Measurements from ENCODE around the gene PDE10A.

The PDE10A gene

DNA sequence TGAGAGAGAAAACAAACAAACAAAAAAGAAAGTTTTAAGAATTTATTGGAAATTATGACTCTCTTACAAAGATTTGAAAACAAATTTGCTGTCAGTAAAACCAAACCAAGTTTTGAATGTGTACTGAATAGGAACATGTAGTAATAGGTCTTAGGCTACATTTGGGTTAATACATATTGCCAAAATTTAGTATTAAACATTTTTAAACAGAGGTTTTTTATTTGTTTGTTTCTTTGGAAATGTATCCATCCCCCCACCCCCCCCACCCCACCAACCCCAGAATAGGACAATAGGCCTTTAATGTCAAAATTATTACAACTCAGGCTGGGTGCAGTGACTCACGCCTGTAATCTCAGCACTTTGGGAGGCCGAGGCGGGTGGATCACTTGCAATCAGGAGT is 356.1 kb downstream of the PDE10A start:
- no peak overlapping the region for H3K23ac ChIP-seq (ENCODE audit: low read length in 2 of 2)
- H3K36me3 ChIP-seq (ENCODE audit: control insufficient read depth in 1 of 2, insufficient read depth in 2 of 2, low read depth in 1 of 2, low read length in 2 of 2): no peaks in the 10 kb centered on the region
- H3K27me3 ChIP-seq (ENCODE audit: control insufficient read depth in 1 of 2, insufficient read depth in 1 of 2, low read length in 2 of 2): peaks cover 6 to 7% of the 10 kb centered on the region in 2 experiments

GRCh38 chr6:165301372-165302246 is 361.4 kb downstream of the PDE10A start:
- Histone ChIP-seq H3K23ac (ENCODE audit: low read length in 2 of 2) (no peak overlapping the region), H3K27me3 (ENCODE audit: control insufficient read depth in 1 of 2, insufficient read depth in 1 of 2, low read length in 2 of 2) (no peaks in the 10 kb centered on the region), H3K9ac (ENCODE audit: low read length) (no peak overlapping the region), H2BK15ac (ENCODE audit: low read depth, poor library complexity, severe bottlenecking) (no peak overlapping the region), H2BK120ac (ENCODE audit: low read depth, low read length) (no peak overlapping the region), H2BK5ac (ENCODE audit: low read depth, low read length, poor library complexity, severe bottlenecking) (no peak overlapping the region), H2AK5ac (ENCODE audit: low read length, severe bottlenecking) (no peak overlapping the region), H2AFZ (ENCODE audit: low read depth, low read length) (no peak overlapping the region), H2BK12ac (ENCODE audit: low read length in 2 of 2) (no peak overlapping the region), H3K36me3 (ENCODE audit: control insufficient read depth in 1 of 2, insufficient read depth in 2 of 2, low read depth in 1 of 2, low read length in 2 of 2) (no peaks in the 10 kb centered on the region), H3K14ac (ENCODE audit: low read length in 2 of 2) (no peak overlapping the region), H3K4me1 (ENCODE audit: control insufficient read depth, insufficient read depth, low read depth, low read length) (no peaks in the 10 kb centered on the region), H3K4me2 (ENCODE audit: low read length, poor library complexity, severe bottlenecking) (no peak overlapping the region), H4K91ac (ENCODE audit: low read length) (no peak overlapping the region), H3K9me3 (ENCODE audit: control insufficient read depth, low read length) (peaks cover 4% of the 10 kb centered on the region), H3K79me1 (replicated peaks; ENCODE audit: low read length, poor library complexity, severe bottlenecking) (no peaks in the 10 kb centered on the region), H3K18ac (ENCODE audit: low read depth in 1 of 2, low read length in 2 of 2) (no peak overlapping the region), H4K8ac (ENCODE audit: low read length) (no peak overlapping the region), H3K4me3 (ENCODE audit: insufficient read depth in 1 of 2, low read depth in 1 of 2, low read length in 2 of 2) (no peak overlapping the region), H3K27ac (ENCODE audit: low read length, poor library complexity, severe bottlenecking) (no peak overlapping the region), H3K4ac (ENCODE audit: low read depth in 1 of 2, low read length in 2 of 2) (no peak overlapping the region)
- no peak for DNase-seq
- WGBS: 94% methylated on average over 34 of the region's 38 CpGs

More for the DNA sequence above, 356.1 kb downstream of the PDE10A start:
- H3K14ac ChIP-seq (ENCODE audit: low read length in 2 of 2): no peak overlapping the region
- no peaks in the 10 kb centered on the region for H3K79me1 ChIP-seq (replicated peaks; ENCODE audit: low read length, poor library complexity, severe bottlenecking)
- H2BK5ac ChIP-seq (ENCODE audit: low read depth, low read length, poor library complexity, severe bottlenecking): no peak overlapping the region
- H2BK120ac ChIP-seq (ENCODE audit: low read depth, low read length): no peak overlapping the region
- H3K27ac ChIP-seq (ENCODE audit: low read length, poor library complexity, severe bottlenecking): no peak overlapping the region
- no peak overlapping the region for H2AFZ ChIP-seq (ENCODE audit: low read depth, low read length)
- no peak overlapping the region for H2BK12ac ChIP-seq (ENCODE audit: low read length in 2 of 2)
- H4K91ac ChIP-seq (ENCODE audit: low read length): no peak overlapping the region
- H3K4ac ChIP-seq (ENCODE audit: low read depth in 1 of 2, low read length in 2 of 2): no peak overlapping the region
- no peak for DNase-seq
- no peaks in the 10 kb centered on the region for H3K4me1 ChIP-seq (ENCODE audit: control insufficient read depth, insufficient read depth, low read depth, low read length)
- H4K8ac ChIP-seq (ENCODE audit: low read length): no peak overlapping the region
- 87% methylated on average over 3 of the region's 3 CpGs for WGBS
- no peak overlapping the region for H3K18ac ChIP-seq (ENCODE audit: low read depth in 1 of 2, low read length in 2 of 2)
- H3K9ac ChIP-seq (ENCODE audit: low read length): no peak overlapping the region
- H3K4me2 ChIP-seq (ENCODE audit: low read length, poor library complexity, severe bottlenecking): no peak overlapping the region
- peaks cover 4% of the 10 kb centered on the region for H3K9me3 ChIP-seq (ENCODE audit: control insufficient read depth, low read length)
- no peak overlapping the region for H3K4me3 ChIP-seq (ENCODE audit: insufficient read depth in 1 of 2, low read depth in 1 of 2, low read length in 2 of 2)
- no peak overlapping the region for H2AK5ac ChIP-seq (ENCODE audit: low read length, severe bottlenecking)
- H2BK15ac ChIP-seq (ENCODE audit: low read depth, poor library complexity, severe bottlenecking): no peak overlapping the region

DNA sequence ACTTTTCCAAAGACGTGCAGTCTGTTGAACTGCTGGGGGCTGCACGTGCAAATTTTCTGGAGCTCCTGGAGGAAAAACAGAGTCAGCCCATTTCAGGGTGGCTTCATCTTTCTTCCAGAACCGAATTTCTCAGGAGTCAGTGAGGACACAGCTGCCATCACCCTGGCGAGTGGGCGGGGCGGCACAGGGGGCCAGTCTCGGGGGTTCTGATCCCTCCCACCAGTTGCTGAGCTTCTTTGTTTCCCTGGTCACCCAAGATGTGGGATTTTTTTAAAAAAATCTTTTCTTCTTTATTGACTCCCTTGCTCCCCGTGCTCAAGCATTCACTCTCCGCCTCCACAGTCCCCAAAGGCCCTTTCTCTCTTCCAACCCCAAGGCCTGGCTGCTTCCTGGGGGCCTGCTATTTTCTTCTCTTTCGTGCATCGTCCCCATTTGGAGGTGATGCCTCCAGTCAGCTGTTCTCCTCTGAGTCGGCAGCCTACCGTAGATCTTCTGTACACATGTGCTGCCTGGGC is 362.6 kb downstream of the PDE10A start:
- Histone ChIP-seq H2BK5ac (ENCODE audit: low read depth, low read length, poor library complexity, severe bottlenecking) (no peak overlapping the region), H3K9me3 (ENCODE audit: control insufficient read depth, low read length) (peaks cover 4% of the 10 kb centered on the region), H2BK12ac (ENCODE audit: low read length in 2 of 2) (no peak overlapping the region), H3K27me3 (ENCODE audit: control insufficient read depth in 1 of 2, insufficient read depth in 1 of 2, low read length in 2 of 2) (no peaks in the 10 kb centered on the region), H2AK5ac (ENCODE audit: low read length, severe bottlenecking) (no peak overlapping the region), H3K9ac (ENCODE audit: low read length) (no peak overlapping the region), H3K27ac (ENCODE audit: low read length, poor library complexity, severe bottlenecking) (no peak overlapping the region), H2BK120ac (ENCODE audit: low read depth, low read length) (no peak overlapping the region), H3K36me3 (ENCODE audit: control insufficient read depth in 1 of 2, insufficient read depth in 2 of 2, low read depth in 1 of 2, low read length in 2 of 2) (no peaks in the 10 kb centered on the region), H3K4me2 (ENCODE audit: low read length, poor library complexity, severe bottlenecking) (no peak overlapping the region), H3K18ac (ENCODE audit: low read depth in 1 of 2, low read length in 2 of 2) (no peak overlapping the region), H2BK15ac (ENCODE audit: low read depth, poor library complexity, severe bottlenecking) (no peak overlapping the region), H4K91ac (ENCODE audit: low read length) (no peak overlapping the region), H3K4me1 (ENCODE audit: control insufficient read depth, insufficient read depth, low read depth, low read length) (no peaks in the 10 kb centered on the region), H4K8ac (ENCODE audit: low read length) (no peak overlapping the region), H3K14ac (ENCODE audit: low read length in 2 of 2) (no peak overlapping the region), H3K4ac (ENCODE audit: low read depth in 1 of 2, low read length in 2 of 2) (no peak overlapping the region), H3K23ac (ENCODE audit: low read length in 2 of 2) (no peak overlapping the region), H3K79me1 (replicated peaks; ENCODE audit: low read length, poor library complexity, severe bottlenecking) (no peaks in the 10 kb centered on the region), H2AFZ (ENCODE audit: low read depth, low read length) (no peak overlapping the region), H3K4me3 (ENCODE audit: insufficient read depth in 1 of 2, low read depth in 1 of 2, low read length in 2 of 2) (no peak overlapping the region)
- 79% methylated on average over 13 of the region's 13 CpGs for WGBS
- no peak for DNase-seq

GRCh38 chr6:165298875-165299274 is 364.2 kb downstream of the PDE10A start:
- no peak overlapping the region for H4K91ac ChIP-seq (ENCODE audit: low read length)
- no peak overlapping the region for H3K4me3 ChIP-seq (ENCODE audit: insufficient read depth in 1 of 2, low read depth in 1 of 2, low read length in 2 of 2)
- H2BK120ac ChIP-seq (ENCODE audit: low read depth, low read length): no peak overlapping the region
- H3K18ac ChIP-seq (ENCODE audit: low read depth in 1 of 2, low read length in 2 of 2): no peak overlapping the region
- WGBS: 88% methylated on average over 3 of the region's 5 CpGs
- no peak overlapping the region for H3K27ac ChIP-seq (ENCODE audit: low read length, poor library complexity, severe bottlenecking)
- H3K14ac ChIP-seq (ENCODE audit: low read length in 2 of 2): no peak overlapping the region
- H3K27me3 ChIP-seq (ENCODE audit: control insufficient read depth in 1 of 2, insufficient read depth in 1 of 2, low read length in 2 of 2): no peaks in the 10 kb centered on the region
- H2BK5ac ChIP-seq (ENCODE audit: low read depth, low read length, poor library complexity, severe bottlenecking): no peak overlapping the region
- no peak overlapping the region for H3K23ac ChIP-seq (ENCODE audit: low read length in 2 of 2)
- H4K8ac ChIP-seq (ENCODE audit: low read length): no peak overlapping the region
- no peak overlapping the region for H2BK15ac ChIP-seq (ENCODE audit: low read depth, poor library complexity, severe bottlenecking)
- H3K4ac ChIP-seq (ENCODE audit: low read depth in 1 of 2, low read length in 2 of 2): no peak overlapping the region
- no peaks in the 10 kb centered on the region for H3K36me3 ChIP-seq (ENCODE audit: control insufficient read depth in 1 of 2, insufficient read depth in 2 of 2, low read depth in 1 of 2, low read length in 2 of 2)
- no peak for DNase-seq
- H3K4me1 ChIP-seq (ENCODE audit: control insufficient read depth, insufficient read depth, low read depth, low read length): no peaks in the 10 kb centered on the region
- H2AK5ac ChIP-seq (ENCODE audit: low read length, severe bottlenecking): no peak overlapping the region
- no peaks in the 10 kb centered on the region for H3K79me1 ChIP-seq (replicated peaks; ENCODE audit: low read length, poor library complexity, severe bottlenecking)
- no peak overlapping the region for H3K4me2 ChIP-seq (ENCODE audit: low read length, poor library complexity, severe bottlenecking)
- H2AFZ ChIP-seq (ENCODE audit: low read depth, low read length): no peak overlapping the region
- no peak overlapping the region for H3K9ac ChIP-seq (ENCODE audit: low read length)
- peaks cover 4% of the 10 kb centered on the region for H3K9me3 ChIP-seq (ENCODE audit: control insufficient read depth, low read length)
- no peak overlapping the region for H2BK12ac ChIP-seq (ENCODE audit: low read length in 2 of 2)
